Neural cell (in vitro differentiated cells): ENCODE data around the gene SND1. TPM values are rescaled to one million over a fixed set of nuclear protein-coding genes. Genes with fewer than 3 reads are reported as not detected.

Experiments used
- H2AFZ ChIP-seq: fragments of 200-600, 300-800 bp; sonication (generic), shearing (Covaris generic); 2 replicates; pipeline ENCODE4 v1.6.0; 2014; ENCODE audit warnings: low read depth, mild to moderate bottlenecking, antibody characterized with exemption, low read length, moderate library complexity
- H3F3A ChIP-seq: fragments of 200-600 bp; shearing (Covaris generic); 2 replicates; pipeline ENCODE4 v1.6.1; 2016; ENCODE audit warnings: mild to moderate bottlenecking, moderate library complexity, mixed read lengths, antibody characterized with exemption, low read length; ENCODE audit not compliant: insufficient read depth, poor library complexity, severe bottlenecking
- H3K27ac ChIP-seq: fragments of 200-600, 300-800 bp; sonication (generic), shearing (Covaris generic); 2 replicates; pipeline ENCODE4 v1.5.1; 2014; ENCODE audit warnings: mild to moderate bottlenecking, low read length, moderate library complexity
- H3K27me3 ChIP-seq: fragments of 300-800, 200-600 bp; sonication (generic), shearing (Covaris generic); 2 replicates; pipeline ENCODE4 v1.6.0; 2014; ENCODE audit warnings: mild to moderate bottlenecking, low read depth, low read length, moderate library complexity; ENCODE audit not compliant: insufficient read depth
- H3K36me3 ChIP-seq: fragments of 300-800, 200-600 bp; sonication (generic), shearing (Covaris generic); 2 replicates; pipeline ENCODE4 v1.5.1; 2014; ENCODE audit warnings: mild to moderate bottlenecking, antibody characterized with exemption, low read length, moderate library complexity; ENCODE audit not compliant: insufficient read depth
- H3K4me2 ChIP-seq: fragments of 300-800, 200-600 bp; sonication (generic), shearing (Covaris generic); 2 replicates; pipeline ENCODE4 v1.6.0; 2014; ENCODE audit warnings: mild to moderate bottlenecking, low read length
- H3K4me3 ChIP-seq: fragments of 300-800, 200-600 bp; sonication (generic), shearing (Covaris generic); 2 replicates; pipeline ENCODE4 v1.5.1; 2014; ENCODE audit warnings: mild to moderate bottlenecking, low read length, moderate library complexity
- H3K79me2 ChIP-seq: fragments of 200-600 bp; shearing (Covaris generic); replicated peaks from 2 replicates; pipeline ENCODE4 v1.6.0; 2014; ENCODE audit warnings: mild to moderate bottlenecking, low read length, moderate library complexity; ENCODE audit not compliant: insufficient read depth
- H3K9ac ChIP-seq: fragments of 300-800, 200-600 bp; sonication (generic), shearing (Covaris generic); 2 replicates; pipeline ENCODE4 v1.6.1; 2016; ENCODE audit warnings: mild to moderate bottlenecking, low read length, mixed read lengths
- H3K9me2 ChIP-seq: fragments of 200-600 bp; shearing (Covaris generic); 2 replicates; pipeline ENCODE4 v1.6.1; 2016; ENCODE audit warnings: mild to moderate bottlenecking, low read length, mixed read lengths; ENCODE audit not compliant: insufficient read depth
- H3K9me3 ChIP-seq: fragments of 200-600, 300-800 bp; sonication (generic), shearing (Covaris generic); 2 replicates; pipeline ENCODE4 v1.6.1; 2016; ENCODE audit warnings: mild to moderate bottlenecking, mixed run types, low read length, moderate library complexity, mixed read lengths
- H4K20me1 ChIP-seq: fragments of 200-600 bp; shearing (Covaris generic); 2 replicates; pipeline ENCODE4 v1.6.1; 2016; ENCODE audit warnings: mild to moderate bottlenecking, mixed run types; ENCODE audit not compliant: insufficient read depth
- EP300 ChIP-seq: fragments of 450-650 bp; conservative IDR thresholded peaks from 2 replicates; pipeline ENCODE4 v1.6.1; 2014; ENCODE audit warnings: antibody characterized with exemption, mild to moderate bottlenecking, moderate library complexity; ENCODE audit not compliant: poor library complexity, severe bottlenecking
- EZH2 ChIP-seq: fragments of 200-600, 300-800 bp; shearing (Covaris generic), sonication (generic); IDR thresholded peaks from 2 replicates; pipeline ENCODE4 v1.6.1; 2014; ENCODE audit warnings: antibody characterized with exemption, low read length, borderline replicate concordance, mild to moderate bottlenecking; ENCODE audit not compliant: insufficient read depth, poor library complexity, severe bottlenecking
- MXI1 ChIP-seq: fragments of 450-650 bp; conservative IDR thresholded peaks from 2 replicates; pipeline ENCODE4 v1.6.1; 2014; ENCODE audit warnings: antibody characterized with exemption, mild to moderate bottlenecking; ENCODE audit not compliant: poor library complexity, severe bottlenecking
- POLR2AphosphoS5 ChIP-seq: IDR thresholded peaks from 2 replicates; pipeline ENCODE4 v1.6.1; 2012
- RAD21 ChIP-seq: fragments of 450-650 bp; conservative IDR thresholded peaks from 2 replicates; pipeline ENCODE4 v1.6.1; 2014; ENCODE audit warnings: antibody characterized with exemption, mild to moderate bottlenecking, moderate library complexity
- REST ChIP-seq: IDR thresholded peaks from 2 replicates; pipeline ENCODE4 v1.6.1; 2012; ENCODE audit warnings: borderline replicate concordance
- SMC3 ChIP-seq: fragments of 450-650 bp; conservative IDR thresholded peaks from 2 replicates; pipeline ENCODE4 v1.6.1; 2014; ENCODE audit warnings: antibody characterized with exemption, mild to moderate bottlenecking, moderate library complexity; ENCODE audit not compliant: poor library complexity
- TAF1 ChIP-seq: IDR thresholded peaks from 2 replicates; pipeline ENCODE4 v1.6.1; 2012; ENCODE audit warnings: low read depth
- polyA plus RNA-seq: library from polyadenylated mRNA; depleted of rRNA; stranded (reverse); fragments of >200 nt; gene quantifications from 2 replicates; pipeline ENCODE4 v1.2.3, GENCODE V29; 2014
- TF ChIP-seq, protein P1 (sequence below): fragments of 450-650 bp; IDR thresholded peaks from 2 replicates; pipeline ENCODE4 v1.5.1; 2014; ENCODE audit warnings: antibody characterized with exemption, mild to moderate bottlenecking, moderate library complexity; ENCODE audit not compliant: poor library complexity, severe bottlenecking

Gene SND1
- polyA plus RNA-seq, 1 donor from 2014 or later: 37.4 TPM

GRCh38 chr7:127895814-127896280 is 243.9 kb downstream of the SND1 start:
- H3K27me3 ChIP-seq: no peaks in the 10 kb centered on the region
- no peak overlapping the region for H2AFZ ChIP-seq
- TF ChIP-seq, protein P1, sequence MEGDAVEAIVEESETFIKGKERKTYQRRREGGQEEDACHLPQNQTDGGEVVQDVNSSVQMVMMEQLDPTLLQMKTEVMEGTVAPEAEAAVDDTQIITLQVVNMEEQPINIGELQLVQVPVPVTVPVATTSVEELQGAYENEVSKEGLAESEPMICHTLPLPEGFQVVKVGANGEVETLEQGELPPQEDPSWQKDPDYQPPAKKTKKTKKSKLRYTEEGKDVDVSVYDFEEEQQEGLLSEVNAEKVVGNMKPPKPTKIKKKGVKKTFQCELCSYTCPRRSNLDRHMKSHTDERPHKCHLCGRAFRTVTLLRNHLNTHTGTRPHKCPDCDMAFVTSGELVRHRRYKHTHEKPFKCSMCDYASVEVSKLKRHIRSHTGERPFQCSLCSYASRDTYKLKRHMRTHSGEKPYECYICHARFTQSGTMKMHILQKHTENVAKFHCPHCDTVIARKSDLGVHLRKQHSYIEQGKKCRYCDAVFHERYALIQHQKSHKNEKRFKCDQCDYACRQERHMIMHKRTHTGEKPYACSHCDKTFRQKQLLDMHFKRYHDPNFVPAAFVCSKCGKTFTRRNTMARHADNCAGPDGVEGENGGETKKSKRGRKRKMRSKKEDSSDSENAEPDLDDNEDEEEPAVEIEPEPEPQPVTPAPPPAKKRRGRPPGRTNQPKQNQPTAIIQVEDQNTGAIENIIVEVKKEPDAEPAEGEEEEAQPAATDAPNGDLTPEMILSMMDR: no peak
- TF ChIP-seq REST (no peak), EZH2 (no peak), EP300 (no peak), POLR2AphosphoS5 (no peak), TAF1 (no peak), SMC3 (no peak), MXI1 (no peak), RAD21 (no peak)
- no peaks in the 10 kb centered on the region for H3K79me2 ChIP-seq
- no peak overlapping the region for H3K4me3 ChIP-seq
- no peak overlapping the region for H3K4me2 ChIP-seq
- no peaks in the 10 kb centered on the region for H3K9me2 ChIP-seq
- H3K27ac ChIP-seq: no peak overlapping the region
- no peaks in the 10 kb centered on the region for H4K20me1 ChIP-seq
- no peak overlapping the region for H3K9ac ChIP-seq
- no peaks in the 10 kb centered on the region for H3K36me3 ChIP-seq
- no peaks in the 10 kb centered on the region for H3K9me3 ChIP-seq
- no peaks in the 10 kb centered on the region for H3F3A ChIP-seq

- Histone ChIP-seq H3K79me2 (no peaks in the 10 kb centered on the region), H3K9me3 (no peaks in the 10 kb centered on the region), H2AFZ (no peak overlapping the region), H4K20me1 (no peaks in the 10 kb centered on the region), H3K36me3 (no peaks in the 10 kb centered on the region), H3F3A (no peaks in the 10 kb centered on the region), H3K27ac (no peak overlapping the region), H3K4me2 (no peak overlapping the region), H3K9ac (no peak overlapping the region), H3K9me2 (no peaks in the 10 kb centered on the region), H3K27me3 (no peaks in the 10 kb centered on the region), H3K4me3 (no peak overlapping the region)
- TF ChIP-seq EZH2 (no peak), REST (no peak), RAD21 (no peak), MXI1 (no peak), TAF1 (no peak), SMC3 (no peak), POLR2AphosphoS5 (no peak), EP300 (no peak)
- TF ChIP-seq, protein P1: no peak
Measured at GRCh38 chr7:127896659-127897058, 244.7 kb downstream of the SND1 start.
